ENCODE results near the gene CASZ1.

Gene CASZ1

DNA sequence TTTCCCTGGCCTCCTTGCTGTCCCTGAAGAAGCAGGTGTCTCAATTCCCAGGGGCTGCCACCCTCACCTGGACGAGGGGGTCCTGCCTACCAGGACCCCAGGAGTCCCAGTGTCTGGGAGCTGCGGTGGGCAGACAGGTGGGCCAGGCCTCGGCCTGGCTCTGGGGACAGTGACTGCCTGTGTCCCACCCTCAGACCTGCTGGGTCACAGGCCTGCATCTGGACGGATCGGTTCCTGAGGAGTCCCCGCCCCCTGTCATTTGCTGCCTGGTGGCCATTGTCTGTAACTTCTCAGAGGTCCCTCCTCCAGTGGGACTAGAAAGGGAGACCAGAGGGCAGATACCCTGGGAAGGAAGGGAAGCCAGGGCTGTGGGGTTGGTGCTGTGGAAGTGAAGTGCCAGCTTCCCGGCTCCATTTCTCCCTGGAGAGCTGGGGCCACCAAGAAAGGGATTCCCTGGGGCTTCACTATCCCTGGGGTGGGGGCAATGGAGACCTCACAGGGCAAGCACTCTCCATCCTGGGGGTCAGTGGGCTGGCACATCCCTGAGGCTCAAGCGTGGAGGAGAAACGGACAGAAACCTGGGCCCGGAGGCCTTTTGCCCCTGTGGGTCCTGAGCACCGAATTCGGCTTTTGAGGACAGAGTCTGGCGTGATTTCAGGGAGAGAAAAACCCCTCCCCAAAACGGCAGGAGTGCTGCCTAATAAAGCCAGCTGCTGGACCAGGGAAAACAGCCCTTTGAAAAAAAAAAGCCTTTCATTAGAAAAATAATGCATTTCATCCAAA, 164.4 kb downstream of the CASZ1 start:
- no peak overlapping the region for H3K27ac Mint-ChIP-seq (ENCODE audit: low read depth)
- no peak for DNase-seq (ENCODE audit: low spot score in 2 of 2)

GRCh38 chr1:10631121-10631810, 165.2 kb downstream of the CASZ1 start:
- no peak overlapping the region for H3K4me3 Mint-ChIP-seq
- DNase-seq (ENCODE audit: low spot score in 2 of 2) (no peak), ATAC-seq (replicated peaks; ENCODE audit: extremely low read depth, poor library complexity, severe bottlenecking) (no peak)
- H3K4me1 Mint-ChIP-seq: no peaks in the 10 kb centered on the region
- peaks cover 10% of the 10 kb centered on the region for H3K36me3 Mint-ChIP-seq (ENCODE audit: insufficient read depth)
- H3K27ac Mint-ChIP-seq (ENCODE audit: low read depth): no peak overlapping the region
- H3K9me3 Mint-ChIP-seq: no peaks in the 10 kb centered on the region
- no peaks in the 10 kb centered on the region for H3K27me3 Mint-ChIP-seq

More for the DNA sequence above, 164.4 kb downstream of the CASZ1 start:
- ATAC-seq (replicated peaks; ENCODE audit: extremely low read depth, poor library complexity, severe bottlenecking): no peak
- Mint-ChIP-seq H3K4me1 (no peaks in the 10 kb centered on the region), H3K27me3 (no peaks in the 10 kb centered on the region), H3K36me3 (ENCODE audit: insufficient read depth) (peaks cover 8% of the 10 kb centered on the region), H3K4me3 (no peak overlapping the region), H3K9me3 (no peaks in the 10 kb centered on the region)

DNA sequence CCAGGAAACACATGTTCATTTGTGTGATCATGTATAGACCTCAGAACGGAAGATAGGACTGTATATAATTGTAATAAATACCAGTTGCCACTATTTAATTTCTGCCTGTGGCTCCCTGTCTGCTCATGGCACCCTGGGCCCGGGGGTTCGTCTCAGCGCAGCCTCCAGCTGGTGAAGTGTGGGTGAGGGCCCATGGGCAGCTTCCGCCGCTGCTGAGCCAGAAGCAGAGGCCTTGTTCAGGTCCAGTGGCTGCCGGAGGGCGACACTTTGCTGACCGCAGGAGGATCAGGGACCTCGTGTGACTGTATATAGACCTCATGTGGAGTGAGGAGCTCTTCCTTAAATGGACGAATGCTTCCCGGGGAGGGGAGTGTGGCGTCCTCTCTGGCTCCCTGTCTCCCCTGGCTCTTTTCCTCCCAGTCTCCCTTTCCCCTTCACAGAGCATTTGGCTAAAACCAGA, 165.8 kb downstream of the CASZ1 start:
- ATAC-seq (replicated peaks; ENCODE audit: extremely low read depth, poor library complexity, severe bottlenecking) (no peak), DNase-seq (ENCODE audit: low spot score in 2 of 2) (no peak)
- Mint-ChIP-seq H3K27me3 (no peaks in the 10 kb centered on the region), H3K27ac (ENCODE audit: low read depth) (no peak overlapping the region), H3K9me3 (no peaks in the 10 kb centered on the region), H3K36me3 (ENCODE audit: insufficient read depth) (peaks cover 10% of the 10 kb centered on the region), H3K4me3 (no peak overlapping the region), H3K4me1 (no peaks in the 10 kb centered on the region)

DNA sequence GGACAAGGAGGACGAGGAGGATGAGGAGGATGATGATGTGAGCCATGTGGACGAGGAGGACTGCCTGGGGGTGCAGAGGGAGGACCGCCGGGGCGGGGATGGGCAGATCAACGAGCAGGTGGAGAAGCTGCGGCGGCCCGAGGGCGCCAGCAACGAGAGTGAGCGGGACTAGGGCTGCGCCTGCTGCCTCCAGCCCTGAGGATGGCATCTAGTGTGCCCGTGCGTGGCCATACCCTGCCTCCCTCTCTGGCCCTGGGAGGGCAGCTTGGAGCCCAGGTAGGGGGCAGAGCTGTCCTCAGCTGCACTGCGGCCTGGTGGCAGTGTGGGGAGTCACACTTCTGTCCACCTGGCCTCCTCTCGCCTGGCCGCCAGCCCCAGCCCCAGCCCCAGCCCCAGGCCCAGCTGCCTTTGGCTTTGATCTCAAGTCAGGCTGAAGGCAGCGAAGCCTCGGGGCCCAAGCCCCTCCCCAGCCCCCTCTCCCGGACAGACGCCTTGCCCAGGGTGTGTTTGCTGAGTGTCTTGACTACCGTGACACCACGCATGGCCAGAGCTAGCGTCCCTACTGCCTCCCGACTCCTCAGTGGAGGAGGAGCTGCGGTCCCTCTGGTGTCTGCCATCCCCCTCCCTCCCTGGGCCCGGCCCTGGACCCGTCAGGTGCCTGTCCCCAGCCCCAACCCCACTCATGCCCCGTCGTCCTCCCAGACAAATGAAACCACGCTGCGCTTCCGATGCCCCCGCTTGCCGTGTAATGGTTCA, 166.5 kb downstream of the CASZ1 start:
- no peak for DNase-seq (ENCODE audit: low spot score in 2 of 2)
- Mint-ChIP-seq H3K9me3 (no peaks in the 10 kb centered on the region), H3K4me3 (no peak overlapping the region), H3K36me3 (ENCODE audit: insufficient read depth) (peaks cover 10% of the 10 kb centered on the region), H3K4me1 (no peaks in the 10 kb centered on the region), H3K27me3 (no peaks in the 10 kb centered on the region), H3K27ac (ENCODE audit: low read depth) (no peak overlapping the region)
- no peak for ATAC-seq (replicated peaks; ENCODE audit: extremely low read depth, poor library complexity, severe bottlenecking)

- Mint-ChIP-seq H3K27ac (ENCODE audit: low read depth) (no peak overlapping the region), H3K9me3 (no peaks in the 10 kb centered on the region), H3K4me3 (no peak overlapping the region), H3K27me3 (no peaks in the 10 kb centered on the region), H3K36me3 (ENCODE audit: insufficient read depth) (peaks cover 10% of the 10 kb centered on the region), H3K4me1 (no peaks in the 10 kb centered on the region)
- ATAC-seq (replicated peaks; ENCODE audit: extremely low read depth, poor library complexity, severe bottlenecking) (no peak), DNase-seq (ENCODE audit: low spot score in 2 of 2) (no peak)
Observed at GRCh38 chr1:10629091-10629815, 167.2 kb downstream of the CASZ1 start.

DNA sequence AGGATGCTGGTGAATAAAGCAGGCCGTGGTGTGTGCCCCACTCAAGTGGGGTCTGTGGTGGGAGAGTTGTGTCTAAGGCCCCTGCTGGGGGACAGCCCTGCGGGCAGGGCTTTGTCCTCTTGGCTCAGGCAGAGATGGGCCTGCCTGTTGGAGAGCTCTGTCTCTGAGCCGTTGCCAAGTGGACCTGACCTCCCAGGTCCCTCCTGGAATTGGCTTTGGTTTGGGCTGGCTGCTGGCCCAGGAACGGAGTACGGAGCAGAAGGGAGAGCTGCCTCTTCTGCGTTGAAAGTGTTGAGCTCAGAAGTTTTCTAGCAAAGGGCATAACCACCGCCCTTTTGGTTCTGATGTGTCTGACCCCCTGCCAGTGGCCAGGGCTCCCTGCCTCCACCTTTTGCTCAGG, 167.8 kb downstream of the CASZ1 start:
- DNase-seq (ENCODE audit: low spot score in 2 of 2) (no peak), ATAC-seq (replicated peaks; ENCODE audit: extremely low read depth, poor library complexity, severe bottlenecking) (no peak)
- no peaks in the 10 kb centered on the region for H3K9me3 Mint-ChIP-seq
- peaks cover 10% of the 10 kb centered on the region for H3K36me3 Mint-ChIP-seq (ENCODE audit: insufficient read depth)
- no peak overlapping the region for H3K27ac Mint-ChIP-seq (ENCODE audit: low read depth)
- H3K4me3 Mint-ChIP-seq: no peak overlapping the region
- no peaks in the 10 kb centered on the region for H3K4me1 Mint-ChIP-seq
- H3K27me3 Mint-ChIP-seq: no peaks in the 10 kb centered on the region

DNA sequence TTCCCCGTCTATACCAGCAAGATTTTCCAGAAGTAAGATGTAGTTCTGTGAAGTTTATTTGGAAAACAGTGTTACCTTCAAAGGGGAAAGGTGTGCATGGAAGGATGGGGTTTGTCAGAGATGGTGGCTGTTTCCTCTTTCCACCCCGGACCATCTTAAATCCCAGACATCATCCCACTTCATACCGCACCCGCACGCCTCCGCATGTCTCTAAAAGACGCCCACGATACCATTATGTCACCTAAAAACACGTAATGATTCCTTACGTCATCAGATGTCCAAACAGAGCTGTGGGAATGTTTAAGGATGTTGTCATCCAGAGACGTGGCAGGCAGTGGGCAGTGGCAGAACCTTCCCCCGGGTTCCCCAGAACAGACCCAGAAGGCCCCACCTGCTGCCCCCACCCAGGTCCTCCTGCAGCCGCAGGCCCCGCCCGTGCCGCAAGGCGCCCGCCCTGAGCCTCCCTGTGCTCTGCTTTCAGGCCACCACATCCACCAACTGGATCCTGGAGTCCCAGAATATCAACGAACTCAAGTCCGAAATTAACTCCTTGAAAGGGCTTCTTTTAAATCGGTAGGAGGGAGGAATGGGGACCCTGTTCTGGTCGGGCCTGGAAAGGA, 169.5 kb downstream of the CASZ1 start:
- no peak for ATAC-seq (replicated peaks; ENCODE audit: extremely low read depth, poor library complexity, severe bottlenecking)
- Mint-ChIP-seq H3K27ac (ENCODE audit: low read depth) (no peak overlapping the region), H3K4me1 (no peaks in the 10 kb centered on the region), H3K9me3 (no peaks in the 10 kb centered on the region), H3K4me3 (no peak overlapping the region), H3K27me3 (no peaks in the 10 kb centered on the region), H3K36me3 (ENCODE audit: insufficient read depth) (peaks cover 5% of the 10 kb centered on the region)
- DNase-seq (ENCODE audit: low spot score in 2 of 2): no peak

- no peaks in the 10 kb centered on the region for H3K4me1 Mint-ChIP-seq
- no peak overlapping the region for H3K27ac Mint-ChIP-seq (ENCODE audit: low read depth)
- ATAC-seq (replicated peaks; ENCODE audit: extremely low read depth, poor library complexity, severe bottlenecking): no peak
- H3K9me3 Mint-ChIP-seq: no peaks in the 10 kb centered on the region
- no peak overlapping the region for H3K4me3 Mint-ChIP-seq
- H3K27me3 Mint-ChIP-seq: no peaks in the 10 kb centered on the region
- DNase-seq (ENCODE audit: low spot score in 2 of 2): no peak
- H3K36me3 Mint-ChIP-seq (ENCODE audit: insufficient read depth): peaks cover 9% of the 10 kb centered on the region
Observed at GRCh38 chr1:10626131-10626731, 170.2 kb downstream of the CASZ1 start.

- Mint-ChIP-seq H3K27me3 (no peaks in the 10 kb centered on the region), H3K9me3 (no peaks in the 10 kb centered on the region), H3K4me3 (no peak overlapping the region), H3K36me3 (ENCODE audit: insufficient read depth) (peaks cover 9% of the 10 kb centered on the region), H3K27ac (ENCODE audit: low read depth) (no peak overlapping the region), H3K4me1 (no peaks in the 10 kb centered on the region)
- ATAC-seq (replicated peaks; ENCODE audit: extremely low read depth, poor library complexity, severe bottlenecking): no peak
- no peak for DNase-seq (ENCODE audit: low spot score in 2 of 2)
Observed at GRCh38 chr1:10625554-10625953, 170.9 kb downstream of the CASZ1 start.

DNA sequence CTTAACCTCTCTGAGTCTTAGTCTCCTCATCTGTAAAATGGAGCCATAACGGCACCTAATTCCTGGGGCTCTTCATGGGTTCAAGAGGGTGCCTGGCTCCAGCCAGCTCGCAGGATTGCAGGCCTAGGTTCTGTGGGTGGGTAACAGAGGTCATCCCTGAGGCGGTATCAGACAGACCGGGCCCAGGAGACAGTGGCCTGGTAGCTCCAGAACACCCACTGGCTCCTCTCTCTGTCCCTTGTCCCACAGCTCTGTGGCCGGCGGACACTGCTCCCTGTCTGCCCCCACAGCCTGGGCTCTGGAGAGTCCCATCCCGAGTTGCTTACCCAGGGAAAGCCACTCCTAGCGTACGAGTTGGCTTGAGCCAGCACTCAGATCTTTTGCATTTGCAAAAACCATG, 171.4 kb downstream of the CASZ1 start:
- peaks cover 12% of the 10 kb centered on the region for H3K36me3 Mint-ChIP-seq (ENCODE audit: insufficient read depth)
- H3K27ac Mint-ChIP-seq (ENCODE audit: low read depth): no peak overlapping the region
- H3K4me1 Mint-ChIP-seq: no peaks in the 10 kb centered on the region
- no peaks in the 10 kb centered on the region for H3K9me3 Mint-ChIP-seq
- DNase-seq (ENCODE audit: low spot score in 2 of 2): no peak
- ATAC-seq (replicated peaks; ENCODE audit: extremely low read depth, poor library complexity, severe bottlenecking): no peak
- no peaks in the 10 kb centered on the region for H3K27me3 Mint-ChIP-seq
- no peak overlapping the region for H3K4me3 Mint-ChIP-seq

DNA sequence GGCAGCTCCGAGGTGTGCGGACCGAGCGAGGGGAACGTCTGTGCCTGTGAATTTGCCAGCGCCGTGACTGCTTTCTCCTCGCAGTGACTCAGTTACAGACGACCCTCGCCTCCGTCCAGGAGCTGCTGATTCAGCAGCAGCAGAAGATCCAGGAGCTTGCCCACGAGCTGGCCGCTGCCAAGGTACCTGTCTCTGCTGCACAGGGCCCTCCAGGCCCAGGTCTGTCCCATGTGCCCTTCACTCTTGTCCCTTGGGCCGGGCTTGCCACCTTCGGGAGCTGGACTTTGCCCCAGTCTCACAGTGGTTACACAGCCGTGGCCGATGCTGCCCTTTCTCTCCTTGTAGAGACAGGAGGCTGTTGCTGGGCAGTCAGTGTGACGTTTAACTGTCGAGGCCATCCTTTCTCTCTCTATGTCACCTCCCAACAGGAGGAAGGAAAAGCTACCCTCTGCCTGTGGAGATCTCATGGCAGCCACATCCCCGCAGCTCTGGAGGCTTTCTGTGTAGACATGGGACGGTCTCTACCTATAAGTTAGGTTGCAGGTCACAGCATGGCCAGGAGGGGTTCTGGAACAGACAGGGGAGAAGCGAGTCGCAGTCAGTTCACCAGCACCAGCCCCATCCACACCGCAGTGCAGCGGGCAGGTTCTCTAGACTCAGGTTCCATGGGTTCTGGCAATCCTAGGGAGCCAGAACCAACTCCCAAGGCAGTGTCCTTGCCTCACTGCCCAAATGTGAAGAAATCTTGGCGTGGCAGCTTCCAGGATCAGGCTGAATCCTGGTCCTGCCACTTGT, 172.0 kb downstream of the CASZ1 start:
- Mint-ChIP-seq H3K4me3 (no peak overlapping the region), H3K4me1 (no peaks in the 10 kb centered on the region), H3K27me3 (no peaks in the 10 kb centered on the region), H3K36me3 (ENCODE audit: insufficient read depth) (peaks cover 9% of the 10 kb centered on the region), H3K27ac (ENCODE audit: low read depth) (no peak overlapping the region), H3K9me3 (no peaks in the 10 kb centered on the region)
- no peak for ATAC-seq (replicated peaks; ENCODE audit: extremely low read depth, poor library complexity, severe bottlenecking)
- no peak for DNase-seq (ENCODE audit: low spot score in 2 of 2)
